Measurements from ENCODE around the gene DIPK1C. TPM values are rescaled to one million over a fixed set of nuclear protein-coding genes. Genes with fewer than 3 reads are reported as not detected.

The DIPK1C gene
- total and polyA plus RNA-seq, 9 of the 15 experiments (the other 6 are each of a cell fraction or from before 2014, with no cell fraction given) = 0.04 to 0.32 (median 0.15) TPM; not detected in 2

- TF ChIP-seq ZBTB43 (CRISPR knock-in tag; IDR thresholded peaks at IDR 0.05) (no peak), HDAC6 (IDR thresholded peaks at IDR 0.05; ENCODE audit: low read depth, low read length) (no peak), ZKSCAN8 (CRISPR knock-in tag; IDR thresholded peaks at IDR 0.05) (no peak), MGA (IDR thresholded peaks at IDR 0.05) (no peak; the same call in none of the 2 replicates), HNRNPLL (IDR thresholded peaks at IDR 0.05; ENCODE audit: low read depth, low read length, poor library complexity, severe bottlenecking) (peak; percentile 63), CREB3 (tag; conservative IDR thresholded peaks at IDR 0.05; ENCODE audit: low read depth) (peak; percentile 69; the same call in 1 of the 2 replicates), RBM22 (IDR thresholded peaks at IDR 0.05; ENCODE audit: low read depth, low read length, poor library complexity, severe bottlenecking) (no peak), SMARCA4 (IDR thresholded peaks at IDR 0.05) (no peak; the same call in 1 of the 2 replicates), FUS (optimal IDR thresholded peaks at IDR 0.05; ENCODE audit: low read depth, low read length) (no peak), ZNF12 (CRISPR knock-in tag; IDR thresholded peaks at IDR 0.05) (no peak), LEF1 (IDR thresholded peaks at IDR 0.05) (no peak), NFXL1 (CRISPR knock-in tag; IDR thresholded peaks at IDR 0.05) (no peak)
Observed at GRCh38 chr18:74495581-74496507, 38.7 kb upstream of the DIPK1C start, which contains the start of gene CNDP2 (continued).
